T-helper 22 cell (primary cell): ENCODE measurements around the gene KRT79.
"Not testable (repeated sequence)": the region's sequence is repeated elsewhere in the genome, so short reads cannot be mapped to it uniquely, and the experiment has no call there.

Experiments used
- DNase-seq: peaks from one replicate; pipeline ENCODE4 v3.0.0-alpha.2; 2020; ENCODE audit warnings: low read depth

The KRT79 gene

DNA sequence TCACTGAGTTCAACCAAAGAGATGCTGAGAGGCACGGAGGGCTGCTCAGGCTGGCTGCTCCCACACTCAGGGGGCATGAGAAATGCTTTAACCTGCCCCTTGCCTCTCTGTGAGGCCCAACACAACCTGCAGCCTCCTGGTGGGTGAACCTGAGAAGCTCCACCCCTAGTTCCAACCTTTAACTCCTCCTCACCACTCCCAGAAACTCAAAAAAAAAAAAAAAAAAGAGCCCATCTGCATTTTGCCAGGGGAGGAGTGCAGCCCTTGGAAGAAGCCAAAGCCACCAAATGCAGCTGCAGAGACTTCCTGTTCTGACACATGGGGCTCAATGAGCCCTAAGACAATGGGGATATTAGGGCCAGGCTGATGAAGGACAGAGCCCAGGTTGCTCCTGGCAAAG is 29.1 kb downstream of the KRT79 start:
- DNase-seq, result no peak

DNA sequence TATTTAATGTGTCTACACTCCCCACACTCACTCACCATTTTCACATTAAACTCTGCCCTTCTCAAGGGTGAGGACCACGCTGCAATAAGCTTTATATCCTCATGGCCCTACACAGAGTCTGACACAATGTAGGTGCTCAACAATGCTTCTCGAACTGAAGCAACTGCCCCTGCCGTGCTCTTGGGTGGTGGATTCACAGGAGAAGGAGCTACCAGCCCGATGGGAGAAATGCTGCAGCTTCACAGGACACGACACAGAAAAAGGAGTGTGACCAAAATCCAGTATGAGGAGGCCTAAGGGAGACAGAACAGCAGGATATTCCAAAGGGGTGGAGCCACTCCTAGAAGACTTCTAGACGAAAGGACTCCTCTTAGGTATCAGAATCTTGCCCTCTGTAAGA is 31.7 kb downstream of the KRT79 start:
- no peak for DNase-seq

DNA sequence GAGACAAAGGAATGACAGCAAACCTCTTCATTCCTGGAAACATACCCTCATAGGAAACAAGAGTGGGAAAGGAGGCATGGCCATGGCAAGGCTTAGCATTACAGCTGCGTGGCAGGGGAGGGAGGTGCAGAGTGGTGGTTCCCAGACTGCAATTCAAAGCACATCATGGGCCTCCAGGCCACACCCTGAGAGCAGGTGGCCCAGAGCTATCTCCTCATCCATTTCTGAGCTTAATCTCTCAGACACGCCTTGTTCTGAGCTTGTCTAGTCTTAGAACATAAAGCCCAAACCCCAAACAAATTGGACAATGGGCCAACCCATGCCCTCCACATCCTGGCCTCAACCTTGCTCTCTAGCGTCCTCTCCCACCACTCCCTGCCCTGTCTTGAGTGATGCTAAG is 32.3 kb downstream of the KRT79 start:
- no peak for DNase-seq

DNA sequence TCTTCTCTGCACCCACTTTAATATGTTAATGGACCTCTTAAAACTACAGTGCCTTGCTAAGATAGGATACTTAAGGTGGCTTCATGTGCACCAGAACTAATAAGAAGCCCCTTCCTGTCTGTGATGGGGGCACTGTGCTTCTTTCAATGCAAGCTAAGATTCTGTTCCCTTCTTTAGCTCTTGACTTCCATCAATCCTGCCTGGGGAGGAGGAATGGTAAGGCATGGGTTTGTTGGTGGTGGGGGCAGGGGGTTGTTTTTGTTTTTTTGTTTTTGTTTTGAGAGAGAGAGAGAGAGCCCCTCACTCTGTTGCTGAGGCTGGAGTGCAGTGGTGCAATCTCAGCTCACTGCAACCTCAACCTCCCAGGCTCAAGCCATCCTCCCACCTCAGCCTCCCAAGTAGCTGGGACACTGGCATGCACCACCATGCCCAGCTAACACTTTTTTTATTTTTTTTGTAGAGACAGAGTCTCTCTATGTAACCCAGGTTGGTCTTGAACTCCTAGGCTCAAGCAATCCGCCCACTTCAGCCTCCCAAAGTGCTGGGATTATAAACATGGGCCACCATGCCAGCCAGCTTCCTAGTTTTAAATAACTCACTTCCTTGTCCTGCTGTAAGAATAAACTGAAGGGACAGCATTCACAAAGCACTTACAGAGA is 33.7 kb downstream of the KRT79 start:
- DNase-seq, result no peak

DNA sequence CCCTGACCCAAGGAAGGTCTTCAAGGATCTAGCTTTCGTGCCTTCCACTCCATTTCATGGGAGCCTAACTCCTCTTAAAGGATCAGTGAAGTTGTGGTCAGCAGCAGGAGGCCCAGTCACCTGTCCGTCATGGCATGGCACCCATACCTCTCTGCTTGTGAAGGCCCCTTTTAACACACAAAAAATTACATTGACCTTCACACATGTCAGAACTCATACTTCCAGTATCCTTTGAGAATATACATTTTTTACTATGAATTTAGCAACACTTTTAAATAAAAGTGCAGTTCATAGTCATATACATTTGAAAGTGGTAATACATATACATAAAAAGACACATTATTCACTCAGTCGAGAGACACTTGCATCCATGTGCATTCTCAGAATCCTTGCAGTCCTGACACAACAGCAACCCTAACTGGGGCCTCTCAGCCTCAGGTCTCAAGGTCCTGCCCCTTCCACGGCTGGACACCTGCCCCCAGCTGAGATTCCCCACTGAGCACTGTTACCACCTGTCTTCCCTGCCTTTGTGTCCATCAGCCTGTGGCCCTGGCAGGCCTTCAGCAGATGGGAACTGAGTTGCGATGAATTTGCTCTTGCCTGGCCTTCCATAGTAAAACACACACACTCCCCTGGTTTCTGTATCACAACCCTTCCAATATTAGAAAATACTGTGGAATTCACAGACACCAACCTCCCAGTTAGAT is 34.5 kb downstream of the KRT79 start:
- DNase-seq, result no peak

DNA sequence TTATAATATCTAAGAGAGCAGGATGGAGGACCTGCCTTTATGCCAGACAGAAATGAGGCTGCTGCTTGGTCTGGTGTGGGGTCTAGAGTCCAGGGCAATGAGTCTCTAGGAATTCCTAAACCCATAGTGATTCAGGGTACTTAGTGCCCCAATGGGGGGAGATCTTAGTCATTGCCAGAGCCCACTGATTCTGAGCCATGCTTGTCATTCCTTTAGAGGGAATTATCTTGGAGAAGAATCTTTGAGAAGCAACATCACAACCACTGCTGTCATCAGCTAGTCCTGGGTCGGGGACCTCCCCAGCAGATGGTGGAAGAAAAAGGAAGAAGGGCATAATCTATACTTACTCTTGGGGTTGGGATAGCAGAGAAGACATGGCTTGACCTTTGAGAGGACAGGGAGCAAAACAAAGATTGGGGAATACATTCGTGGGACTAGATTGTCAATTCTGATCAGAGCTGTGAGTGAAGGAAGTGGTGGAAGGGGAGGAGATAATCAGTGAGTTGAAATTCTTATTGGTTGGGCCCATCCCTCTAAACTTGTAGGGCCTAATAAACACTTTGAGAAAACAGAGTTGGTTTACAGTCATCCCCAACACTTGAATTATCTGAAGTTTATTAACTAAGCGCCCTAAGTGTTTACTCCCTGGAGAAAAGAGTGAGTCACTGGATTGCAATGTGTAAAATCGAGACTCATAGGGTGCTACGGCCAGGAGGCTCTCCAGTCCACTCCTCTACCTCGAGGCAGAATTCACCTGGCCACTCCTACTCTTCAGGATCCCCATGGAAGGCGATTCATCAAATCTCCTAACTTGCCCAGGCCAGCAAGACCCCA is 35.2 kb downstream of the KRT79 start:
- no peak for DNase-seq

DNA sequence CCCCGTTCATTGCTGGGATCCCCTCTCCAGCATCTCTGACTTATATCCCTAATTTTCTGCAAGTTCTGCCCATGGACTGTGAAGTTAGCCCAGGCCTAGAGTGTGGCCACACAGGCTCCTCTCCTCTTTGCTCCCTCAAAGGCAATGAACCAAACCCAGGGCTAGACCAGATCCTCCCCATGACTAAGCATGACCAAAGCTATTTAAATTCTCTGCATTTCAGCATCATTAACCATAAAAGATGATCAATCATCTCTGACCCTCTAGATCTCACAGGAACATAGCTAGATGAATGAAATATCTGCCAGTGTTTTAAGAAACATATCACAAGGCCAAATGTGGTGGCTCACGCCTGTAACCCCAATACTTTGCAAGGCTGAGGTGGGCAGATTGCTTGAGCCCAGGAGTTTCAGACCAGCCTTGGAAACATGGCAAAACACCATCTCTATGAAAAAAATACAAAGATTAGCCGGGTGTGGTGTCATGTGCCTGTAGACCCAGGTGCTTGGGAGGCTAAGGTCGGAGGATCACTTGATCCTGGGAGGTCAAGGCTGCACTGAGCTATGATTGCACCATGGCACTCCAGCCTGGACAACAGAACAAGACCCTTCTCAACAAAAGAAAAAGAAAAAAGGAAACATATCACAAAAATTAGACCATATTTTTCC is 36.0 kb downstream of the KRT79 start:
- no peak for DNase-seq

DNA sequence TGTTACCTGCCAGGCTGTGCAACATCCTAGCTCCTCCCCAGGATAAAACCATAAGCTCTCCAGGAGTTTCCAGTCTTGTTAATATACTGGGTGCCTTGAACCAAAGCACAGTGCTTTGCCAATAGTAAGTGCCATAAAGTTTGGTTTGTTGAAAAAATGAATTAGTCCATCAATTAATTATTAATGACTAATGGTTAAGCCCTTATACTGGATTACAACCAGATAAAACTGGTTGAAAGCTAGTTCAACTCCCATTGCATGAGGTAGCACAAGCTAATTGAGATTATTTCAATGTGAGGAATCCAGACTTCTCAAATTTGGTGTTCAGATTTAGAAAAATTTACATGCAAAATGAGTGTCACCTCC is 36.6 kb downstream of the KRT79 start:
- DNase-seq, result no peak

DNA sequence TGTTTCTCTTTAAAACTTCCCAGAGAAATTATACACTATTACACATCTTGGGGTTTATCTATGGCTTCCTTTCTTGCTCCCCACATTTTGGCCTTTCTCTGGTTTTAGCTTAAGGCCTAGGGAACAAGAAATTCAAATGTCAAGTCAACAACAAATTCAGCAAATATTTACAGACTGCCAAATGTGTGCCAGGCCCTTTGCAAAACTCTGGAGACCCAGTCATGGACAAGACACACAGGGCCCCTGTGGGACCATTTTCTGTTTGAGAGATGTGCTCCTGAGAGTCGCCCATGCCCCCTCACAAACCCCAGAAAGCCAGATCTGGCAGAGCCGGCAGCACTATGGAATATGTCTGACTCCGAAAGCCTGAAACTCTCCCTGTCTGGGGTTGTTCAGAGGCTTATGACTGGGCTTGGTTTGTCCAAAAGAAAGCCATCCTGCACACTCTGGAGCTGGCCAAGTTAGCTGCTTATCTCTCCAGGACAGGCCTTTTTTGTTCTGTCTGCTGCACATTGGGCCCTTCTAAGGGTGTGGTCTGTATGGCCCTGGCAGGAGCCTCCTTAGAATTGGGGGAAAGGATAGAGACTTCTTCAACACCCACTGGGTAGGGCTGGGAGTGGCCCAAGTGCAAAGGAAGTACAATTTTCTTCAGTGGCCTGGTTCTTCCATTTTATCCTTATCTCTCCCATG is 37.1 kb downstream of the KRT79 start:
- no peak for DNase-seq

DNA sequence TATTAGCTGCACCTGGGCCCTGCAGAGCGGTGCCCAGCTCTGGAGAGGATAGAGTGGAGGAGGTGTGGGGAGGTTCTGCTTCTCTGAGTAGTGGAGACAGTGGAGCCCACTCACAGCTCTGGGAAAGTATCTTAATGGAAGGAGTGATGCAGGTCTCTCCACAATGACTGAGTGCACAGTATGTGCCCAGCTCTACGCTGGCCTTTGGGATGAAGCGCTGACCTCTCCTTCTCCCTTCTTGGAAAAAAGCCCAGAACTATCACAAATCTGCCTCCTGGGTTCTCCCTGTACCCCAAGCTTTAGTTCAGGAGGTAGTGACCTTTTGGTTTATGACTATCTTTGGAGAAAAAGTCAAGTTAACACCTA is 37.7 kb downstream of the KRT79 start:
- DNase-seq, result no peak

DNA sequence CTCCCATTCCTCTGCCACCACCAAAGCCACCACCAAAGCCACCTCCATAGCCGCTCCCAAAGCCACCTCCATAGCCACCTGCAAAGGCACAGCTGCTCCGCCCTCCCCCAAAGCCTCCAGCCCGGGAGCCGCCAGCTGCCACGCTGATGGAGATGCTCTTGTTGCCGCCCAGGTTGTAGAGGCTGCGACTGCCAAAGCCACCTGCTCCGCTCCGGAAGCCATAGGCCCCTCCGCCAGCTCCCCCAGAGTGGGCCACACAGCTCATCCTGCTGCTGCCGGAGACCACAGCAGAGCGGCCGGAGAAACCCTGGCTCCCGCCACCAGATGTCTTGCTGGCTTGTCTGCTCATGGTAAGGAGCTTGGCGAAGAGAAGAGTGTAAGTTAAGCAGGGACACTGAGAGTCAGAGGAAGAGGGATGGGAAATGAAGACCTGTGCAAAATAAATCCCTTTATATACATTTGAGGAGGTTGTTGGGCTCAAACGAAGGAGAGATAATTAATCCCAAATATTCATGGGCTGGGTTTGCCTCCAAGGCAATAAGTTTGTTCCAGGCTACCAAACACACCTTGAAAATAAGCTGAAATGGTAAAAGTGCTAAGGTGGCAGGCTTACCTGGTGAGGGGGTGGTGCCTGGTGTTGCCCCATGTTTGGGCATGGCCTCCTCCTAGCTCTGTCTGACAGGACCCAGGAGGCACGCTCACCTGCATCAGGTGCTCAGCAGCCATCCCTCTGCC is 38.2 kb downstream of the KRT79 start, which contains the start of gene KRT3:
TSS of gene KRT3 (minus strand) at position 424 of the 735 bp plus-strand sequence. CDS start at position 349, 75 bp downstream.
- DNase-seq, result no peak

DNA sequence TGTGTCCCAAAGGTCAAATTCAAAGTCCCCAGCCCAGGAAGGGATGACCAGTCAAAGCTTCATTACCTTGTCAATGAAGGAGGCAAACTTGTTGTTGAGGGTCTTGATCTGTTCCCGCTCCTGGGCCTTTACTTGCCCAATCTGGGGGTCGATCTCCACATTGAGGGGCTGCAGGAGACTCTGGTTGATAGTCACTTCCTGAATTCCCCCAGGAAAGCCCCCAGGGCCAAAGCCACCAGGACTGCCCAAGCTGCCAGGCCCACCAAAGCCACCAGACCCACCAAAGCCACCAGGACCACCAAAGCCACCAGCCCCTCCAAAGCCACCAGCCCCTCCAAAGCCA is 38.8 kb downstream of the KRT79 start:
- not testable (repeated sequence) for DNase-seq

DNA sequence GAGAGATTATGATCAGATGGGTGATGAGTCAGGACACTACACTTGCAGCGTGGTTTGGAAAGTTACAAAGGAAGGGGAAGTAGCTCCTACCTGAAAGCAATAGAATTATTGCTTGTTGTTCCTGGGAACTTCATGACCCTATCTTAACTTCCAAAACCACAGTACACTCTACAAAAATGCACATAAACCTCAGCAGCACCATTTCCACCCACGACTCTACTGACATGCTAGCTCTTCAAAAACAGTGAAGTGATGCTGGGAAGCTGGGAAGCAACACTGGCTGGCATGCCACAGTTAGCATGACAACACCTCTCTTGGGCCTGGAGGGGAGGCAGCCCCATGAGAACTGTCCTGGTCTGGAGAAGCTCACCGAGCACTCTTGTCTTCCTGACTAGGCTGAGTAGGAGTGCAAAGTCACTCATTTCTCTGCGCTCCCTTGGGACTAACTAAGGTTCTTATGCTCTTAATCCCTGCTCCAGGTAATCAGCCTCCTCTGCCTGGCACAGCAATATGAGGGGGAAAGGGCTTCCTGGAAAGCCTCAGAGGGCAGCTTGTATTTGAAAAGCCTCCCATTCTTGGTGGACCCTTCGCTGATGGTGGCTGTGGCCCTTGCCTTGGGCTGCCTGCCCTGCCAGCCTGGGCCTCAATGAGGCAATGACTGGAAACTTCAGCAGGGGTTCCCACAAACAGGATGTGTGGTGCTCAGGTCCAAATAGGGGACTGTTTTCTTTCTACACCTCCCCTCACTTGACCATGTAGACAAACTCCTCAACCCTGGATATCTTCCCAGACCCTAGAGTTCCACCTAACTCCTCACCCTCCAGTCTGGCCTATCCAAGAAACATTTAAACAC is 39.4 kb downstream of the KRT79 start:
- DNase-seq, result no peak

DNA sequence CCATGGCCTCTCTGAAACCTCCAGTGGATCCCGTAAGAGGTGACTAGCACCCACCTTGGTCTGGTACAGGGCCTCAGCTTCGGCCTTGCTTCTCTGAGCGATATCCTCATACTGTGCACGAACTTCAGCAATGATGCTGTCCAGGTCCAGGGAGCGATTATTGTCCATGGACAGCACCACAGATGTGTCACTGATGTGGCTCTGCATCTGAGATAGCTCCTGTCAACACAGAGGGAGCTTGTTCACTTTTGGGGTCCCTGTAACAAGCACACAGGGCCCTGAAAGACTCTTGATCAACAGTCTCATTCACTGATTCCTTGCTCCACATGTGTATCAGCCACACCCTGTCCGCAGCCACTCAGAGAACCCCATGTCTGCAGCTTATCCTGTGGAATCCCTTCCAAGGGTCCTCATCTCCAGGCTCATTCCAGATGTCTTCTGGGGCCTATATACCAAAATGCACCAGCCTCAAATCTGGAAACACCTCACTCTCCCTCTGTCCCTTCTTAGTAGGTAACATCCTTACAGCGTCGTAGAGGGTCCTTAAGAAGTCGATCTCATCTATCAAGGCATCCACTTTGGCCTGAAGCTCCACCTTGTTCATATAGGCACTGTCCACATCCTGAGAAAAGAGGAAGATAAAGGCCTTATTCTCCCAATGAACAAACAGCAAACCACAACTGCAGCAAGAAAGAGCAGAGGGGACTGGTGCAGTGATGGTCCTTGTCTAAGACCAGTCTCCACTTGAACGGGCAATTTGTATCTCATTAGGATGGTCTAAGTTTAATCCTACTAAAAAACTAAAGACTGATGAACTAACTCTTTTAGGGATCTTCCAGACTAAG is 41.7 kb downstream of the KRT79 start:
- no peak for DNase-seq

DNA sequence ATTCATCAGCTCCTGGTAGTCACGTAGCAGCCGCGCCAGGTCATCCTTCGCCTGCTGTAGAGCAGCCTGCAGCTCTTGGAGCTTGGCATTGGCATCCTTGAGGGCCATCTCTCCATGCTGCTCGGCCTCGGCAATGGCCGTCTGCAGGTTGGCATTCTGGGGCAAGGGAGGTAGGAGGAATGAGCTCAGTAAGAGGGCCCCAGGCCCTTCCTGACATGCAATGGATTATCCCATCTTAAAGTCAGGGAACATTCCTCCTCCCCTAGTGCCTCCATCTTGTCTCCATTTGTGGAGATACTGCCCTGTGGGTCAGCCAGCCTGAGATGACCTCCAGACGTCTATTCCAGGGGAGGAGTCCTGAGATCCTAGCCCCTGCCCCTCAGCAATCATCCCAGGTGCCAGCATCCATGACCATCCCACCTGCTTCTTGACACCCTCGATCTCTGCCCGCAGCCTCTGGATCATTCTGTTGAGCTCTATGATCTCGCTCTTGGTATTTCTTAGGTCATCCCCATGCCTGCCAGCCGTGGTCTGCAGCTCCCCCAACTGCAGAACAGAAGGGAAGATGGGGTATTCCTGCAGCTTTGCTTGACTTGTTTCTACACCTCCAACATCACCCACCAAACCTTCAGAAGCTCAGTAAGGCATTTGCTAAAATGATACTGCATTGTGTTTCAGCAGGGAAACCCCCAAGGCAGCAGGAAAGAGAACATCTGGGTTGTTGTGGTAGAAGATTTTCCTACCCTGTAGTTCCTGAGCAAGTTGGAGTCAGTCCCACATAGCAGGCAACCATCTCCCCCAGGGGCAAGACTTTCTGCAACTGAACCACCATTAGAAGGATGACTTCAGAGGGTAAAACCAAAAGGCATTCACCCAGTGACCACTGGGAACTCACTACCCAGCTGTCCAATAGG is 42.6 kb downstream of the KRT79 start:
- DNase-seq, result no peak

DNA sequence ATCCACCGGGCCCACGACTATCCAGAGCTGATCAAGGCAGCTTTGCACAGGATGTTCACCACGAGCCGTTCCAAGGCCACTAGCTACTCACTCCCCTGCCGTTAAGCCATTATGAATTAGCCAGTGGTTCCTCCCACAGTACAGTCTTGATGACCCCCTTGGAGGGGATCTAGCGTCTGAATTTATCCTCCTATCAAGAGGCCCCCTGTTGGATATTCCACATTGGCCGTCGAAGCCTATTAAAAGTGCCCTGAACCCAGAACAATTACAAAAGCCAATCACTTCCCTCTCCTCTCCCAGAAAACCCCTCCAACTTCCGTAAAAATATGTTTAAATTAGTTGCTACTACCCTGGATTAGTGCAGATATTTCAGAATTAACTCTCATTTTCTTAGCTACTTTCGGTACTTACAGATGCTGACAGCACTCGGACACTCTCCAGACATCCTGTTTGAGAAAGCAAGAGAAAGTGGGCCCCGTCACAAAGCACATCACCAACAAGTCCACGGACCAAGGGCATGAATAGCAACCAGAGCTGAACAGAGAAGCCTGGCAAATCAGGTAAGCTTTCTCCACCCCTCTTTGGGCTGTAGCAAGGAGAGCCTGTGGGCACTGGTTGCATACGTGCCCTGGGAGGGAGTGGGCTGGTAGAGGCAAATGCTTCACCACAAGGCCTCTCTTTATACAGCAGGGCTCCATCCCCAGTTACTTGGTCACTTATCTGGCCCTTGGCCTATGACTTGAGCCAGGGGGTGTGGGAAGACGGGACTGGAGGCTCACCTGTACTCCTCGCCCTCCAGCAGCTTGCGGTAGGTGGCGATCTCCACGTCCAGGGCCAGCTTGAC is 43.5 kb downstream of the KRT79 start:
- no peak for DNase-seq

DNA sequence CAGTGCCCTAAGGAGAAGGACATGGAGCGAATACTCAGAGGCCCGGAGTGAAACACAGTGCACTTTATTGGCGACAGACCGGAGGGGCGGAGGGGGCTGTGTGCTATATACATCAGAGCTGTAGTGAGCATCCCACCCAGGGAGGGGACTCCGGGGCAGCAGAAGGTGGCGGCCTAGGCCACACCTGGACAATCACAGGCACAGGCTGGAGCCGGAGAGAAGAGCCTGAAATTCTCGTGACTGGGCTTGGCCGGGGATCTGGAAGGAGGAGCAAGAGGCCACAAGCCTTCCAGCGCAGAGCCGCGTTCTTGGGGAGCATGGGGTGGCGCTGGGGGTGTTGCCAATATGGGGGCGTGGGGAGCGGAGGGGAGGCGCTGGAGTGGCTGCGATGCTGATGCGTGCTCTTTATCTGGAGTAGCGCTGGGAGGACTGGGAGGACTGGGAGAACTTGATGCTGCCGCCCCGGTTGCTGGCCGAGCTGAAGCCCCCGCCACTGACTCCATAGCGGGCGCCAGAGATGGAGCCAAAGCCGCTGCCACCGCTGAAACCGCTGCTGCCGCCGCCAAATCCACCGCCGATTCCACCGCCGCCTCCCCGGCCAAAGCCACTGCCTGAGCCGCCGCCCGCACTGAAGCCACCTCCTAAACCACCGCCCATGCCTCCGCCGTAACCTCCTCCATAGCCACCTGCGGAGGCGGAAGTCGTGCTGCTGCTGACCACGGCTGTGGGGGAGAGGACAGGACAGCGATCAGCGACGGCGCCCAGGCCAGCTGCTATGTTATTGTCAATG is 44.3 kb downstream of the KRT79 start:
- DNase-seq, result no peak
